ENCODE data around the gene MYO5A.

DNA sequence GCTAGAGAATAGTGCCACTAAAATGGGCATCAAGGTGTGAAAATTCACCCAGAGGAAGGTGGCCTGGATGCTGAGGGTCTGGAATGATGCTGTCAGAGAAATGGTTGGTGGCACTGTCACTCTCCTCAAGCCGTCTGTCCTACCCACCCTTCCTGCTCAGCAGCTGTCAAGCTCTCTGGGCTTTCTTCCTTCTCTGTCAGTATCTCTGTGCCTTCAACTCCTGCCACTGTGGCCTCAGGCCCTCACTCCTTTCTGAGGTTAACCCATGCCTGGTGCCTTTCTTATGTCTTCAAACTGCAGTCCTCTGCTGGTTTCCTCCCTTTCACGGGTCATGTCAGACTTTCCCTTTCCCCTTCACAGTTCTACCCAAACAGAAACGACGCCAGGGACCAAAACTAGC lies 237.5 kb downstream of the MYO5A start:
- TF ChIP-seq, protein P1, sequence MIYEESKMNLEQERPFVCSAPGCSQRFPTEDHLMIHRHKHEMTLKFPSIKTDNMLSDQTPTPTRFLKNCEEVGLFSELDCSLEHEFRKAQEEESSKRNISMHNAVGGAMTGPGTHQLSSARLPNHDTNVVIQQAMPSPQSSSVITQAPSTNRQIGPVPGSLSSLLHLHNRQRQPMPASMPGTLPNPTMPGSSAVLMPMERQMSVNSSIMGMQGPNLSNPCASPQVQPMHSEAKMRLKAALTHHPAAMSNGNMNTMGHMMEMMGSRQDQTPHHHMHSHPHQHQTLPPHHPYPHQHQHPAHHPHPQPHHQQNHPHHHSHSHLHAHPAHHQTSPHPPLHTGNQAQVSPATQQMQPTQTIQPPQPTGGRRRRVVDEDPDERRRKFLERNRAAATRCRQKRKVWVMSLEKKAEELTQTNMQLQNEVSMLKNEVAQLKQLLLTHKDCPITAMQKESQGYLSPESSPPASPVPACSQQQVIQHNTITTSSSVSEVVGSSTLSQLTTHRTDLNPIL (CRISPR knock-in tag; IDR thresholded peaks at IDR 0.05; ENCODE audit: low read depth) = no peak
- TF ChIP-seq, protein P2, sequence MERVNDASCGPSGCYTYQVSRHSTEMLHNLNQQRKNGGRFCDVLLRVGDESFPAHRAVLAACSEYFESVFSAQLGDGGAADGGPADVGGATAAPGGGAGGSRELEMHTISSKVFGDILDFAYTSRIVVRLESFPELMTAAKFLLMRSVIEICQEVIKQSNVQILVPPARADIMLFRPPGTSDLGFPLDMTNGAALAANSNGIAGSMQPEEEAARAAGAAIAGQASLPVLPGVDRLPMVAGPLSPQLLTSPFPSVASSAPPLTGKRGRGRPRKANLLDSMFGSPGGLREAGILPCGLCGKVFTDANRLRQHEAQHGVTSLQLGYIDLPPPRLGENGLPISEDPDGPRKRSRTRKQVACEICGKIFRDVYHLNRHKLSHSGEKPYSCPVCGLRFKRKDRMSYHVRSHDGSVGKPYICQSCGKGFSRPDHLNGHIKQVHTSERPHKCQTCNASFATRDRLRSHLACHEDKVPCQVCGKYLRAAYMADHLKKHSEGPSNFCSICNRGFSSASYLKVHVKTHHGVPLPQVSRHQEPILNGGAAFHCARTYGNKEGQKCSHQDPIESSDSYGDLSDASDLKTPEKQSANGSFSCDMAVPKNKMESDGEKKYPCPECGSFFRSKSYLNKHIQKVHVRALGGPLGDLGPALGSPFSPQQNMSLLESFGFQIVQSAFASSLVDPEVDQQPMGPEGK (CRISPR knock-in tag; IDR thresholded peaks at IDR 0.05; ENCODE audit: borderline replicate concordance) = no peak
- TF ChIP-seq ZFP30 (CRISPR knock-in tag; IDR thresholded peaks at IDR 0.05) (no peak), ZC3H10 (CRISPR knock-in tag; IDR thresholded peaks at IDR 0.05) (no peak), RARB (CRISPR knock-in tag; IDR thresholded peaks at IDR 0.05) (no peak), ARNTL (CRISPR knock-in tag; IDR thresholded peaks at IDR 0.05; ENCODE audit: borderline replicate concordance, low read depth) (no peak), BACH2 (CRISPR knock-in tag; IDR thresholded peaks at IDR 0.05; ENCODE audit: borderline replicate concordance) (no peak), SNAI2 (CRISPR knock-in tag; IDR thresholded peaks at IDR 0.05) (no peak), OSR1 (CRISPR knock-in tag; IDR thresholded peaks at IDR 0.05) (no peak)
